HL-60 (cell line): ENCODE measurements around the gene SLC22A17.
"Not testable (repeated sequence)": the region's sequence is repeated elsewhere in the genome, so short reads cannot be mapped to it uniquely, and the experiment has no call there.

Experiments
- DNase-seq, 2 experiments: peaks; one replicate each; pipeline ENCODE4 v3.0.0-alpha.2; 2010 to 2020; ENCODE audit warnings: low read depth in 1 of 2, low spot score in 1 of 2
- H3K27ac ChIP-seq: fragments of 250-450 bp; sonication (Bioruptor Pico); replicated peaks from 2 replicates; pipeline ENCODE4 v1.5.1; 2020; ENCODE audit warnings: mild to moderate bottlenecking, moderate library complexity
- H3K27me3 ChIP-seq: fragments of 250-450 bp; sonication (Bioruptor Pico); 2 replicates; pipeline ENCODE4 v1.5.1; 2021; ENCODE audit warnings: mild to moderate bottlenecking, moderate library complexity; ENCODE audit not compliant: insufficient read depth, poor library complexity, severe bottlenecking
- H3K4me3 ChIP-seq: replicated peaks from 2 replicates; pipeline ENCODE4 v1.5.1; 2011; ENCODE audit warnings: mild to moderate bottlenecking, control low read depth, low read length; ENCODE audit not compliant: insufficient read depth
- CTCF ChIP-seq: IDR thresholded peaks from one replicate; pipeline ENCODE4 v1.5.1; 2011; ENCODE audit warnings: low read length, control low read depth, inconsistent platforms; ENCODE audit not compliant: insufficient read depth
- GABPA ChIP-seq: IDR thresholded peaks from 2 replicates; pipeline ENCODE4 v1.6.1; 2012; ENCODE audit warnings: low read depth
- POLR2AphosphoS5 ChIP-seq: IDR thresholded peaks from 2 replicates; pipeline ENCODE4 v1.6.1; 2012; ENCODE audit warnings: low read depth
- SPI1 ChIP-seq: IDR thresholded peaks from 2 replicates; pipeline ENCODE4 v1.6.1; 2012; ENCODE audit warnings: low read depth, mild to moderate bottlenecking, borderline replicate concordance
- long read RNA-seq: library from polyadenylated mRNA; unstranded; transcript quantifications from one replicate; pipeline ENCODE4 v2.0.0, GENCODE V29; 2020
- TF ChIP-seq, protein P1 (sequence below): IDR thresholded peaks from 2 replicates; pipeline ENCODE4 v1.6.1; 2012; ENCODE audit warnings: low read depth; ENCODE audit not compliant: insufficient replicate concordance

SLC22A17 gene
- long read RNA-seq = 0 reads

DNA sequence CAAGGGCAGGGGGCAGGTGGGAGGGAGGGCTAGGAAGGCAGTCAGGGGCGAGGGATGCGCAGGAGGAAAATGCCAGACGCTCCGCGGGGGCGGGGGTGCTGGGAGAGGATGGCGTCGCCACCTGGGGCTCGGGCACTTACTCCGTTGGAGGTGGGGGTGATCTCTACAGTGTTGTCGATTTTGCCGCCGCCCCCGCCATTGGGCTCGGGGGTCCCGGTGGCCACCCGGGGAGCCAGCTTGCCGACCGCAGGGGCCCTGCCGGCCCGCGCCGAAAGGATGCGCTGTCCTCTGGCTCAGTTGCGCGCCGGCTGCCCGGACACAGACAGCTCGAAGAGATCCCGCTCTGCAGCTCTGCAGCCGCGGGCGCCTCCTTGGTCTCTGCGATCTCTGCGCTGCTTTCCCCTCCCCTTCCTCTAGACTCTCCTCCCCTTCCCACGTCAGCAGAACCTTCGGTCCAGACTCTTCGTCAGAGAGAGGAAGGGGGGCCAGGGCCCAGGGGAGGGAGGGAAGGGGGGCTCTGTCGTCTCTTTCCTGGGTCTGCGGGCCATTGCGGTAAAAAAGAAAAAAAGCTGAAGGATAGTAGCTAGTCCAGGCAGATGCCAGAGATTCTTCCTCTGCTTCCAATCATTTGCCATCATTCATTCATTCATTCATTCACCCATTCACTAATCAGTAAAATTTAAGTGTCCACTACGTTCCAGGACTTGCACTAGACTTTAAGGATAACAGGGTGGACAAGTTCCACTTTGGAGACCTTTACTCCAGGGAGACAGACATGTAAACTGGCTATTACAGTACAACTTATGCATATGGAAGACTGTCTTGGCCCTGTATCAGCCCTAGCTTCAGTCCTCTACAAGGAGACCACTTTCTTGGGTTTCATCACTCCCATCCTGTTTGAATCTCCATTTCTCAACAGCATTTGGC lies at the start of gene SLC22A17:
TSS of gene SLC22A17 (minus strand) at position 382 of the 927 bp plus-strand sequence.
- H3K4me3 ChIP-seq = no peak within 1 kb of the TSS
- H3K27ac ChIP-seq = no peak within 1 kb of the TSS

GRCh38 chr14:23401291-23401690 lies 48.6 kb upstream of the SLC22A17 start:
- Histone ChIP-seq H3K4me3 (no peak overlapping the region), H3K27me3 (no peaks in the 10 kb centered on the region), H3K27ac (no peak overlapping the region)
- DNase-seq = peak in 1 of 2 experiments; percentile 29
- TF ChIP-seq, protein P1, sequence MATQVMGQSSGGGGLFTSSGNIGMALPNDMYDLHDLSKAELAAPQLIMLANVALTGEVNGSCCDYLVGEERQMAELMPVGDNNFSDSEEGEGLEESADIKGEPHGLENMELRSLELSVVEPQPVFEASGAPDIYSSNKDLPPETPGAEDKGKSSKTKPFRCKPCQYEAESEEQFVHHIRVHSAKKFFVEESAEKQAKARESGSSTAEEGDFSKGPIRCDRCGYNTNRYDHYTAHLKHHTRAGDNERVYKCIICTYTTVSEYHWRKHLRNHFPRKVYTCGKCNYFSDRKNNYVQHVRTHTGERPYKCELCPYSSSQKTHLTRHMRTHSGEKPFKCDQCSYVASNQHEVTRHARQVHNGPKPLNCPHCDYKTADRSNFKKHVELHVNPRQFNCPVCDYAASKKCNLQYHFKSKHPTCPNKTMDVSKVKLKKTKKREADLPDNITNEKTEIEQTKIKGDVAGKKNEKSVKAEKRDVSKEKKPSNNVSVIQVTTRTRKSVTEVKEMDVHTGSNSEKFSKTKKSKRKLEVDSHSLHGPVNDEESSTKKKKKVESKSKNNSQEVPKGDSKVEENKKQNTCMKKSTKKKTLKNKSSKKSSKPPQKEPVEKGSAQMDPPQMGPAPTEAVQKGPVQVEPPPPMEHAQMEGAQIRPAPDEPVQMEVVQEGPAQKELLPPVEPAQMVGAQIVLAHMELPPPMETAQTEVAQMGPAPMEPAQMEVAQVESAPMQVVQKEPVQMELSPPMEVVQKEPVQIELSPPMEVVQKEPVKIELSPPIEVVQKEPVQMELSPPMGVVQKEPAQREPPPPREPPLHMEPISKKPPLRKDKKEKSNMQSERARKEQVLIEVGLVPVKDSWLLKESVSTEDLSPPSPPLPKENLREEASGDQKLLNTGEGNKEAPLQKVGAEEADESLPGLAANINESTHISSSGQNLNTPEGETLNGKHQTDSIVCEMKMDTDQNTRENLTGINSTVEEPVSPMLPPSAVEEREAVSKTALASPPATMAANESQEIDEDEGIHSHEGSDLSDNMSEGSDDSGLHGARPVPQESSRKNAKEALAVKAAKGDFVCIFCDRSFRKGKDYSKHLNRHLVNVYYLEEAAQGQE = no peak
- TF ChIP-seq SPI1 = no peak
- TF ChIP-seq GABPA = no peak
- TF ChIP-seq CTCF = no peak
- no peak for TF ChIP-seq POLR2AphosphoS5

More for the DNA sequence above, at the start of gene SLC22A17:
- TF ChIP-seq POLR2AphosphoS5 (no peak), CTCF (no peak), GABPA (no peak), SPI1 (no peak)
- TF ChIP-seq, protein P1 = no peak
- H3K27me3 ChIP-seq = peaks cover 46% of the 10 kb centered on the region
- DNase-seq = no peak

DNA sequence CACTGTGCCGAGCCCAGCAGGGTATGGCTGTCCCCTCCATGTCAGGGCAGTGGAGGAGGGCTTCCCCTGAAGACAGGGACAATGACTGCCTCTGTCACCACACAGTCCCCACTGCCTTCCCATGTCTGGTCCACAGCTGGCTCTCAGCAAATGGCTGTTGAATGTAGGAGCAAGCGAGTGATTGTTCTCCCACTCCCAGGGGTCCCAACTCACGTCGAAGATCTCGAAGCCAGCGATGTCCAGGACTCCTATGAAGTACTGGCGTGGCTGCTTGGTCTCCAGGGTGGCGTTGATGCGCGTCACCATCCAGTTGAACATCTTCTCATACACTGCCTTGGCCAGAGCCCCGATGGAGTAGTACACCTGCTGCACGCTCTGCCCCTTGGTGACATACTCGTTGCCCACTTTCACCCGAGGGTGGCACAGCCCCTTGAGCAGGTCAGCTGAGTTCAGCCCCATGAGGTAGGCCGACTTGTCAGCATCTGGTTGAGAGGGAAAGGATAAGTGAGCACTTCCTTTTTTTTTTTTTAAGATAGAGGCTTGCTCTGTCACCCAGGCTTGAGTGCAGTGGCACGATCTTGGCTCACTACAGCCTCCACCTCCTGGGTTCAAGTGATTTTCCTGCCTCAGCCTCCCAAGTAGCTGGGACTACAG lies 47.9 kb upstream of the SLC22A17 start:
- not testable (repeated sequence) for H3K4me3 ChIP-seq, H3K27me3 ChIP-seq, H3K27ac ChIP-seq
- TF ChIP-seq SPI1 = peak; percentile 87
- peak in 1 of 2 experiments; percentile 6 for DNase-seq

GRCh38 chr14:23399591-23399990 lies 46.9 kb upstream of the SLC22A17 start:
- no peaks in the 10 kb centered on the region for H3K27me3 ChIP-seq
- no peak overlapping the region for H3K27ac ChIP-seq
- no peak overlapping the region for H3K4me3 ChIP-seq
- DNase-seq = no peak
- no peak for TF ChIP-seq CTCF
- TF ChIP-seq, protein P1 = no peak
- no peak for TF ChIP-seq GABPA
- TF ChIP-seq SPI1 = no peak
- TF ChIP-seq POLR2AphosphoS5 = no peak
